Liver (tissue), 3 donors: ENCODE measurements around the gene IPPK.

Experiments
- ATF3 ChIP-seq: IDR thresholded peaks from 2 replicates; pipeline ENCODE4 v1.6.1; 2016; ENCODE audit warnings: antibody characterized with exemption
- CTCF ChIP-seq: fragments of 150-350 bp; IDR thresholded peaks from 2 replicates; pipeline ENCODE4 v1.5.1; 2017; ENCODE audit warnings: improper control_type of control experiment, low read depth, low read length; ENCODE audit not compliant: missing input control
- RAD21 ChIP-seq, 2 donors: IDR thresholded peaks; 2 replicates each; pipeline ENCODE4 v1.6.1; 2016; ENCODE audit warnings: antibody characterized with exemption in 2 of 2, mild to moderate bottlenecking in 2 of 2
- RXRA ChIP-seq, 2 donors: IDR thresholded peaks; 2 replicates each; pipeline ENCODE4 v1.6.1; 2017 to 2018; ENCODE audit warnings: antibody characterized with exemption in 2 of 2, mild to moderate bottlenecking in 1 of 2
- YY1 ChIP-seq: IDR thresholded peaks from 2 replicates; pipeline ENCODE4 v1.6.1; 2016; ENCODE audit warnings: antibody characterized with exemption, mild to moderate bottlenecking
- donor health status: healthy.
- donor health status: healthy.

- TF ChIP-seq CTCF (no peak), RAD21 (IDR thresholded peaks at IDR 0.05) (no peak), ATF3 (no peak), RXRA (IDR thresholded peaks at IDR 0.05) (no peak), YY1 (no peak)
Measured at GRCh38 chr9:92614763-92615461, 55.0 kb downstream of the IPPK start.
